Activated gamma-delta T cell (primary cell): ENCODE data around the gene BBS7.

Experiments used
- DNase-seq: peaks from one replicate; lab custom pipeline; 2025; lab: John Stamatoyannopoulos, UW
- total RNA-seq, 2 donors: gene quantifications; one replicate each; lab custom pipeline; 2026; lab: John Stamatoyannopoulos, UW

BBS7 gene
- total RNA-seq, result 20.6 to 24.9 reads per million in 2 donors

- peak; percentile 69 for DNase-seq
These were observed at the start of gene BBS7 for GRCh38 chr4:121869841-121870822. TSS of gene BBS7 (minus strand) at chr4:121870474. CDS start at chr4:121870313, 161 bp downstream.

- no peak for DNase-seq
These were observed 43.4 kb upstream of the BBS7 start for GRCh38 chr4:121913667-121914066.

- DNase-seq, result no peak
These were observed 38.1 kb upstream of the BBS7 start for GRCh38 chr4:121908346-121908745.

DNA sequence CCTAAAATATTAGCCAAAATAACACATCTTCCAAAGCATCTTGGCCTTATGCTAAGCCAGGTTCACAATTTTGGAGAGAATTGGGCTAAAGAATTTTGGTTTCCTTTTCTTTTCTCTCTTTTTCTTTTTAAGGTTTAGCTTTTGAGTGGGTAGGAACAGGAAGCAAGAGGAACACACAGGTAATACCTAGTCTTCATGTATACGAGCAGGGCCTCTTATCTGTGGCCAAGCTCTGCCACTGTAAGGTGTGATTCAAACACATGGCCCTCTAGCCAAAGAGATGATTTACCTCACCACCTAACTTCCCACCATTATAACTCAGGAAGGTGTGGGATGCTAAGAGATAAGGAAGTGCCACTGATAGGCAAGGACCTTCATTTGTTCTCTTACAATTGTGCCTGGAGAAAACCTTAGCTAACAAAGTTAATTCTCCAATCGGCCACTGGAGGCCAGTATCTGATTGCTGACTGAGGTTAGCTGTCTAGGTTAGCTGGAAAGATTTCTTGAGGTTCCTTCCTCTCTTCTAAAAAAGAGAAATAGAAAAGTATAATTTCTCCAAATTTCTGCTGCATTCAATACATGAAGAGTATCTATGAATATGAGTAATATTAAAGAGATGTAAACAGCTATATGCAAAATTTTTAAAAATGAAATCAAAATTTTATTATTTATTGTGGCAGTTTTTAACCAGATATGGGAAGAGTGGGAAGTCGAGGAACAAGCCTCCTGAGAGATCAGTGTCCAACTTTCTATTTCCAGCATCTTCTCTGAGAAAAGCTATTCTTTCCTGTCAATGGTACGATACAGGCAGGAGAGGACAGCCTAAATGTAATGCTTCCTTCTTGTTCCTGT, 30.1 kb upstream of the BBS7 start:
- DNase-seq, result no peak

GRCh38 chr4:121898150-121898549, 27.9 kb upstream of the BBS7 start:
- no peak for DNase-seq

DNA sequence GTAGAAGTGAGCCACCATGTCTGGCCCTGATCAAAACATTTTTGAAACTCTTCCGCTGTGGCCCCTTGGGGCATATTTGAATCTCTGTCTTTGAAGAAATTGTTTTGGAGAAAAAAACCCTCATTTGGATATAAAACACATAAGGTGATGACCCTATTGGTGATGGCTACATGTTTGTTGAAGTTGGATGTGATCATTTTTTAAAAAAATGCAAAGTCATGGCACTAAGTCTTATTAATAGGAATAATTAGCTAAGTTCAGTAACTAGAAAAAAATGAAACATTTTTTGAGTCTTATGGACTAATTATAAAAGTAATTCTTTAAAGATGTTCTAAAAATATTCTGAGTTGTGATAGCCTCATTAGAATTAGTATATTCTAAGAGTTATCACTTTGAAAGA, 17.9 kb upstream of the BBS7 start:
- no peak for DNase-seq

DNA sequence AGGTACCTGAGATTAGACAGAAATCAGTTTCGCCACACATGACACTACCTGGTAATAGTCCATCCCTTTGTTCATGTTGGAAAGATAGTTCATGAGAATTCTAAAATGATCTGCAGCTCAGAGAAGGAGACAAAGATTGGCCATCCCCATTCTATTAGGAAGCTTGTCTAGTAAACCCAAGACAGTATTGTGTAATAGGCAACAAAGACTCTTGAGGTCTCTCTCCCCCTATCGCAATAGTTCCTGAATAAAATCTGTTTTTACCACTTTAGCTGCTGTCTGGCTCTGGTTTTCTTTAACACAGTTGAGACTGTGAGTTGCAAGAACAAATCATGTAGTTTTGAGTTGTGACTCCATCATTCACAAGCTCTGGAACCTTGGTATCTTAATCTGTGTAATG, 14.8 kb upstream of the BBS7 start:
- DNase-seq, result no peak

DNA sequence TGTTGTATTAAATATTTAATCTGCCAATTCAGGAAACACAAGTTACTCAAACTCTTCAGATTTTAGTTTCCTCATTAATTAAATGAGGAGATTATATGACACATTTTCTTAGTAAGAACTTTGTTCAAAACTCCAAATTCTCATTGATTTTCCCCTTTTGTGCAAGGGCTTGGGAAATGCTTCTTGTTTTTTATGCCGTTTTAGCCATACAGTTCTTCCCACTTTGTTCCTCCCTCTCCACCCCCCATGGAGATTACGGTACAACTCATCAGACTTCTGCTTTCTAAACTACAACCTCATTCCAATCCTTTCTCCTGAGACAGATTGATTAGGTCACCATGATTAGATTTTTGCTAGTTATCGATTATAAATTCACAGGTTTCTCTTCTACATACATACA, 10.9 kb upstream of the BBS7 start:
- DNase-seq, result no peak

DNA sequence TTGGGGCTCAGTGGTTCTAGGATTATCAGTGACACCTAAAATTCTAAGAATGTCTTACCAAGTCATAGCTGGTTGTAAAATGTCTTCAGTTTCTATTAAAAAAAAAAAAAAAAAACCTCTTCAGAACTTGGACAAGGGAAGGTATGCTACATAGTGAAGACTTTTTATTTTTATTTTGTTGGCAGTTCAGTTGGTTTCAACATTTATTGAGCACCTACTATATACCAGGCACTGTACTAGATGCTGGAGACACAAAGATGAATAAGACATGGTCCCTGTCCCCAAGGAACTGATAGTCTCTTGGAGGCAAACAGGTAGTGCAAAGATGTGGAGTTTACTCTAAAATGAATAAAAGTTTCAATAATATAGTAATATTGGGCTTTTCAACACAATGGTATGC, 8.9 kb upstream of the BBS7 start:
- no peak for DNase-seq

DNA sequence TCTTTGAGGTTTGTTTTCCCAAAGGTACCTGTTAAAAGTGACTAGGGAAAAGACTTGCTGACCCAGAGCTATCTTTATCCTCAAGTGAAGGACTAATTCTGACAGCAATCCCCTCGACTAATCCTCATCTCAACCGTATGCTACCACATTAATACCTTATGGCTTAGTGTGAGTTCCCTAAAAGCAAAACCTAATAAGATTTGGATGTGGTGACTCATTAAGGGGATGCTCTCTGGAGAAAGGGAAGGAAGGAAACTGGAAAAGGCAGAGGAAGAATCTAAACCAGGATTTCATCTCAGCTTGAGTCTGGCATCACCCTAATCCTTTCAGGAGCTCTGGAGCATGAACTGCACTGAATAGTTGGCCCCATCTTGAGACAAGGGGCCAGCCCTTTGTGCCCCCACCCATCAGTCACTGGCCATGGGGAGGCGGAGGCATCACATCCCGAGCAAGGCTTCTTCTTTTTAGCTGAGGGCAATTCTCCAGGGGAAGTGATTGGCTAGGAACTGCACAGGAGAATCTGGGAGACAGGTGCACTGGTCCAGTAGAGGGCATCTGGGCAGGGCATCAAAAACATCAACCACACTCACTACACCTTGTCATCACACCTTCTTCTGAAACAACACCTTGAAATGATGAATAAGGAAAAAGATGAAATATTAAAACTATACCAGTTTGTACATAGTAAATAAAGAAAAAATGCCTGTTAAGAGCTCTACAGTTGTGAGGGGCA, 6.9 kb upstream of the BBS7 start:
- no peak for DNase-seq

GRCh38 chr4:121876070-121876469, 5.8 kb upstream of the BBS7 start:
- DNase-seq, result no peak

GRCh38 chr4:121875652-121876051, 5.4 kb upstream of the BBS7 start:
- no peak for DNase-seq

DNA sequence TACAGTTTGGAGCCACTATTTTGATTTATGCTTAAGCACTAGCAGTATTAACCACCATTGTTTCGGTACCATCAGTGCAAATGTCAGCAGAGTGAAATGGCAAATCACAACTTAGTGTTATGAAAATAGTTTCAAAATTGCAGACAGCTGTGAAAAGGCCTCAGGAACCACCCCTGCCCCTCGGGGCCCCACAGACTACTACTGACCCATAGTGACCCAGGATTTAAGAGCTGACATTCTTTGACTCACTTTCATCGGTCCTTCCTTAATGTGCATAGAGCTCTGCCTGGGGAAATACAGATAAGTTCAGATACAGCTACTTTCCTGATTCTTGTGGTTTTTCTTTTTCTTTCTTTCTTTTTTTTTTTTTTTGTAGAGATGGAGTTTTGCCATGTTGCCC, 3.3 kb upstream of the BBS7 start:
- DNase-seq, result no peak

DNA sequence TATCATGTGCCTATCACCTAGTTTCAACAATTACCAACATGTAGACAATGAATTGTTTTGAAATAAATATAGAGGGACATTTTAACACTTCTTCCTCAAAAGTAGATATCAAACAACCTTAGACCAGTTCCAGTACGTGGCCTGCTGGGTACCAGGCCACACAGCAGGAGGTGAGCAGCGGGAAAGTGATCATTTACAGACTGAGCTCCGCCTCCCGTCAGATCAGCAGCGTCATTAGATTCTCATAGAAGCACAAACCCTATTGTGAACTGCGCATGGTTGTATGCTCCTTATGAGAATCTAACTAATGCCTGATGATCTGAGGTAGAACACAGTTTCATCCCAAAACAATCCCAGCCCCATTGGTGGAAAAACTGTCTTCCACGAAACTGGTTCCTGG, 6.5 kb downstream of the BBS7 start:
- no peak for DNase-seq

- no peak for DNase-seq
These were observed 8.8 kb downstream of the BBS7 start for GRCh38 chr4:121861426-121861825.

DNA sequence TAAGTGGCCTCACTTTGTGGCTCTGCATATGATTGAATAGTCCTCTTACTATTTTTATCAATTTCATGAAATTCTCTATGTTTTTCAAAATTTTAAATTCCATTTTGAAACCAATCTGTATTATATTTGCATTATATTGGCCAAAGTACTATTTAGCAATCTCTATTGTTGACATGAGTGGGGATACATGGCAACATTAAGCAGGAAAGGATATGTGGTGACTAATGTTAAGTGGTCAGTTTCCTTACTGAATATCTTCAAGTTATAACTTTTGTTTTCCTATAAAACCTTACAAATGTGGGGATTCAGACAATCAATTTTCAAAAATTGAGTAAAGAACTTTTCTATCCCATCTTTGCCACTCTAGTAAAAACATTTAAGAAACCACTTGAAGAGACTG, 10.2 kb downstream of the BBS7 start:
- no peak for DNase-seq

- no peak for DNase-seq
These were observed 18.9 kb downstream of the BBS7 start for GRCh38 chr4:121851354-121851753.

GRCh38 chr4:121846662-121847061, 23.6 kb downstream of the BBS7 start:
- DNase-seq, result no peak

- DNase-seq, result no peak
These were observed 27.4 kb downstream of the BBS7 start for GRCh38 chr4:121842862-121843261.

DNA sequence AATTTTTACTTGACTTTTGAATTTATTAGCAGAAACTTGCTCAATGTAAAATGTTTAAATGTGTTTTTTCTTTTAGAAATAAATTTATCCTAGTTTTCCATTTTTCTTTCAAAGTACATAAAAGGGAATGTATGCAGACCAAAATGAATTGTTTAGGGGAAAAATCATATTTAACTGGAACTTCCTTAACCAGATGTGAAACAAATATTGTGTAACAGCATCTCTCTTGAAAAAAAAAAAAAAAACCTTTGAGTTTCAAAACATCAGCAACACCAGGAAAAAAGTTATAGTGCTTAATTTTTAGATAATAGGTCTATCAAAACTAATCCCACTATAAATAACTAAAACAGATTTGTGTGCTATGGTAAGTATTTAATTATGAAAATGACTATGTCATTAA, 32.1 kb downstream of the BBS7 start:
- DNase-seq, result no peak

- DNase-seq, result no peak
These were observed 40.8 kb downstream of the BBS7 start for GRCh38 chr4:121829511-121829910.

GRCh38 chr4:121827853-121828252, 42.4 kb downstream of the BBS7 start:
- no peak for DNase-seq
